ENCODE measurements around the gene RIN2. TPM values are rescaled to one million over a fixed set of nuclear protein-coding genes. Genes with fewer than 3 reads are reported as not detected.

RIN2 gene
- total RNA-seq, 1 donor from 2014 or later: 24.4 TPM

GRCh38 chr20:19807191-19807945 is 49.3 kb downstream of the RIN2 start:
- no peak for TF ChIP-seq CTCF (IDR thresholded peaks at IDR 0.05)
- no peaks in the 10 kb centered on the region for H3K9me3 Mint-ChIP-seq (ENCODE audit: low read depth)
- peaks cover 22% of the 10 kb centered on the region for H3K36me3 Mint-ChIP-seq (ENCODE audit: low read depth)
- no peaks in the 10 kb centered on the region for H3K27me3 Mint-ChIP-seq (ENCODE audit: low read depth)
- DNase-seq (ENCODE audit: low spot score): no peak
- peaks cover 31% of the 10 kb centered on the region for H3K4me1 Mint-ChIP-seq (ENCODE audit: low read depth)
- no peak overlapping the region for H3K27ac Mint-ChIP-seq (ENCODE audit: unreplicated experiment)
- H3K4me3 Mint-ChIP-seq (ENCODE audit: unreplicated experiment): no peak overlapping the region

All from chondrocyte (in vitro differentiated cells).